OCI-LY1 (cell line): ENCODE measurements around the gene RNGTT.

Experiments
- H2AFZ ChIP-seq: fragments of 200-600 bp; sonication (generic), shearing (Covaris generic); 2 replicates; pipeline ENCODE4 v1.6.0; 2014; ENCODE audit warnings: antibody characterized with exemption, mild to moderate bottlenecking, low read length
- H3F3A ChIP-seq: fragments of 200-600 bp; sonication (generic), shearing (Covaris generic); 2 replicates; pipeline ENCODE4 v1.6.0; 2014; ENCODE audit warnings: mild to moderate bottlenecking, antibody characterized with exemption, low read length, moderate library complexity; ENCODE audit not compliant: insufficient read depth
- H3K27ac ChIP-seq: fragments of 200-600 bp; sonication (generic); 2 replicates; pipeline ENCODE4 v1.5.1; 2014; ENCODE audit warnings: low read length, mixed run types, mild to moderate bottlenecking, low read depth; ENCODE audit not compliant: poor library complexity, severe bottlenecking
- H3K27me3 ChIP-seq: fragments of 200-600 bp; sonication (generic); 2 replicates; pipeline ENCODE4 v1.6.0; 2014; ENCODE audit warnings: antibody characterized with exemption, mild to moderate bottlenecking, low read length, moderate library complexity; ENCODE audit not compliant: insufficient read depth
- H3K36me3 ChIP-seq: fragments of 200-600 bp; sonication (generic); 2 replicates; pipeline ENCODE4 v1.6.1; 2014; ENCODE audit warnings: mild to moderate bottlenecking, antibody characterized with exemption, low read length, moderate library complexity, mixed read lengths; ENCODE audit not compliant: insufficient read depth
- H3K4me1 ChIP-seq: fragments of 200-600 bp; sonication (generic); 2 replicates; pipeline ENCODE4 v1.5.1; 2014; ENCODE audit warnings: mild to moderate bottlenecking, low read length, moderate library complexity; ENCODE audit not compliant: insufficient read depth, severe bottlenecking
- H3K4me2 ChIP-seq: fragments of 200-600 bp; sonication (generic), shearing (Covaris generic); 2 replicates; pipeline ENCODE4 v1.6.1; 2014; ENCODE audit warnings: low read length
- H3K4me3 ChIP-seq: fragments of 200-600 bp; sonication (generic); 2 replicates; pipeline ENCODE4 v1.5.1; 2014; ENCODE audit warnings: low read length, low read depth, mild to moderate bottlenecking, mixed read lengths; ENCODE audit not compliant: poor library complexity, severe bottlenecking
- H3K79me2 ChIP-seq: fragments of 200-600 bp; shearing (Covaris generic); 2 replicates; pipeline ENCODE4 v1.6.1; 2016; ENCODE audit warnings: mixed run types, low read length, mixed read lengths; ENCODE audit not compliant: insufficient read depth
- H3K9ac ChIP-seq: fragments of 200-600 bp; sonication (generic), shearing (Covaris generic); 2 replicates; pipeline ENCODE4 v1.6.1; 2014; ENCODE audit warnings: mild to moderate bottlenecking, low read length, mixed read lengths
- H3K9me2 ChIP-seq: fragments of 200-600 bp; sonication (generic), shearing (Covaris generic); 2 replicates; pipeline ENCODE4 v1.6.1; 2014; ENCODE audit warnings: low read depth, mild to moderate bottlenecking, low read length, mixed read lengths
- H3K9me3 ChIP-seq: fragments of 200-600 bp; shearing (Covaris generic); 2 replicates; pipeline ENCODE4 v1.6.1; 2014; ENCODE audit warnings: low read length, mixed read lengths
- H4K20me1 ChIP-seq: fragments of 200-600 bp; sonication (generic), shearing (Covaris generic); 2 replicates; pipeline ENCODE4 v1.6.0; 2016; ENCODE audit warnings: mild to moderate bottlenecking, low read length; ENCODE audit not compliant: insufficient read depth
- CTCF ChIP-seq: fragments of 200-600 bp; sonication (generic), shearing (Covaris generic); IDR thresholded peaks from 2 replicates; pipeline ENCODE4 v1.5.1; 2017; ENCODE audit warnings: mild to moderate bottlenecking, antibody characterized with exemption, low read length, moderate library complexity, mixed read lengths
- EZH2 ChIP-seq: fragments of 200-600 bp; sonication (generic), shearing (Covaris generic); IDR thresholded peaks from 2 replicates; pipeline ENCODE4 v1.8.0; 2017; ENCODE audit warnings: borderline replicate concordance, mixed run types, mild to moderate bottlenecking, antibody characterized with exemption, low read length, moderate library complexity, mixed read lengths

The RNGTT gene

GRCh38 chr6:88965691-88966090, 2.3 kb upstream of the RNGTT start:
- no peak for TF ChIP-seq EZH2
- no peak for TF ChIP-seq CTCF
- H3K9ac ChIP-seq: no peak overlapping the region
- no peaks in the 10 kb centered on the region for H3K9me3 ChIP-seq
- H3K4me3 ChIP-seq: no peak overlapping the region
- H2AFZ ChIP-seq: no peak overlapping the region
- peaks cover 22% of the 10 kb centered on the region for H3K79me2 ChIP-seq
- H3K4me2 ChIP-seq: no peak overlapping the region
- peaks cover 22% of the 10 kb centered on the region for H3K4me1 ChIP-seq
- H3K27ac ChIP-seq: no peak overlapping the region
- H3K9me2 ChIP-seq: no peaks in the 10 kb centered on the region
- no peaks in the 10 kb centered on the region for H4K20me1 ChIP-seq
- no peaks in the 10 kb centered on the region for H3F3A ChIP-seq
- no peaks in the 10 kb centered on the region for H3K27me3 ChIP-seq
- peaks cover 6% of the 10 kb centered on the region; the same call in 1 of the 2 replicates for H3K36me3 ChIP-seq

- H3K9ac ChIP-seq: peak overlapping the region; percentile 90
- TF ChIP-seq EZH2 (no peak), CTCF (no peak)
- H3F3A ChIP-seq: no peaks in the 10 kb centered on the region
- peak overlapping the region; percentile 80 for H3K4me3 ChIP-seq
- H3K79me2 ChIP-seq: peaks cover 34% of the 10 kb centered on the region
- H2AFZ ChIP-seq: no peak overlapping the region
- no peaks in the 10 kb centered on the region for H3K27me3 ChIP-seq
- no peaks in the 10 kb centered on the region for H4K20me1 ChIP-seq
- no peaks in the 10 kb centered on the region for H3K9me2 ChIP-seq
- H3K4me1 ChIP-seq: peaks cover 22% of the 10 kb centered on the region
- H3K9me3 ChIP-seq: no peaks in the 10 kb centered on the region
- H3K27ac ChIP-seq: no peak overlapping the region
- peaks cover 6% of the 10 kb centered on the region; the same call in 1 of the 2 replicates for H3K36me3 ChIP-seq
- peak overlapping the region; percentile 92 for H3K4me2 ChIP-seq
Measured at GRCh38 chr6:88964509-88964908, 1.1 kb upstream of the RNGTT start.

- H3K27me3 ChIP-seq: no peaks in the 10 kb centered on the region
- H3K9me3 ChIP-seq: peaks cover 6% of the 10 kb centered on the region
- H3K4me2 ChIP-seq: no peak overlapping the region
- H2AFZ ChIP-seq: no peak overlapping the region
- no peak for TF ChIP-seq EZH2
- no peak for TF ChIP-seq CTCF
- peaks cover 11% of the 10 kb centered on the region for H3K4me1 ChIP-seq
- peaks cover 90% of the 10 kb centered on the region for H3K79me2 ChIP-seq
- no peak overlapping the region for H3K27ac ChIP-seq
- no peaks in the 10 kb centered on the region for H3K9me2 ChIP-seq
- H3K36me3 ChIP-seq: peaks cover 6% of the 10 kb centered on the region; the same call in 1 of the 2 replicates
- no peaks in the 10 kb centered on the region for H3F3A ChIP-seq
- H4K20me1 ChIP-seq: no peaks in the 10 kb centered on the region
- H3K4me3 ChIP-seq: no peak overlapping the region
- no peak overlapping the region for H3K9ac ChIP-seq
Measured at GRCh38 chr6:88958842-88959241, 4.6 kb downstream of the RNGTT start.
